ENCODE data around the gene RASL11B. TPM values are rescaled to one million over a fixed set of nuclear protein-coding genes. Genes with fewer than 3 reads are reported as not detected.

The RASL11B gene
- total and polyA plus RNA-seq, 9 donors = 7.5 to 15.2 (median 11.6) TPM

GRCh38 chr4:52869656-52870055 lies 7.5 kb downstream of the RASL11B start:
- no peak overlapping the region for H3K4me3 ChIP-seq (ENCODE audit: low read length)
- no peak for DNase-seq
- no CpG with 5 or more reads among the region's 1 CpG for WGBS (ENCODE audit: insufficient coverage)
- no peaks in the 10 kb centered on the region for H3K9me3 ChIP-seq (replicated peaks; ENCODE audit: control insufficient read depth, low read depth, low read length)
- peaks cover 58% of the 10 kb centered on the region for H3K4me1 ChIP-seq (ENCODE audit: control insufficient read depth, insufficient read depth, low read length)
- H3K27ac ChIP-seq (ENCODE audit: low read length) = peak overlapping the region; percentile 71
- no peaks in the 10 kb centered on the region for H3K27me3 ChIP-seq (ENCODE audit: control insufficient read depth, insufficient read depth, low read length)
- peaks cover 16% of the 10 kb centered on the region for H3K36me3 ChIP-seq (ENCODE audit: control insufficient read depth, insufficient read depth, low read length)

GRCh38 chr4:52870225-52870624 lies 8.1 kb downstream of the RASL11B start:
- Histone ChIP-seq H3K4me3 (ENCODE audit: low read length) (no peak overlapping the region), H3K27me3 (ENCODE audit: control insufficient read depth, insufficient read depth, low read length) (no peaks in the 10 kb centered on the region), H3K4me1 (ENCODE audit: control insufficient read depth, insufficient read depth, low read length) (peaks cover 53% of the 10 kb centered on the region), H3K27ac (ENCODE audit: low read length) (no peak overlapping the region), H3K9me3 (replicated peaks; ENCODE audit: control insufficient read depth, low read depth, low read length) (no peaks in the 10 kb centered on the region), H3K36me3 (ENCODE audit: control insufficient read depth, insufficient read depth, low read length) (peaks cover 16% of the 10 kb centered on the region)
- WGBS (ENCODE audit: insufficient coverage) = no CpG with 5 or more reads among the region's 4 CpGs
- no peak for DNase-seq

- Histone ChIP-seq H3K4me1 (ENCODE audit: control insufficient read depth, insufficient read depth, low read length) (peaks cover 47% of the 10 kb centered on the region), H3K9me3 (replicated peaks; ENCODE audit: control insufficient read depth, low read depth, low read length) (no peaks in the 10 kb centered on the region)
Observed at GRCh38 chr4:52873191-52873590, 11.1 kb downstream of the RASL11B start.

GRCh38 chr4:52873861-52874343 lies 11.8 kb downstream of the RASL11B start:
- Histone ChIP-seq H3K27ac (ENCODE audit: low read length) (peak overlapping the region; percentile 0), H3K4me3 (ENCODE audit: low read length) (no peak overlapping the region), H3K36me3 (ENCODE audit: control insufficient read depth, insufficient read depth, low read length) (peaks cover 4% of the 10 kb centered on the region), H3K4me1 (ENCODE audit: control insufficient read depth, insufficient read depth, low read length) (peaks cover 41% of the 10 kb centered on the region), H3K27me3 (ENCODE audit: control insufficient read depth, insufficient read depth, low read length) (no peaks in the 10 kb centered on the region), H3K9me3 (replicated peaks; ENCODE audit: control insufficient read depth, low read depth, low read length) (no peaks in the 10 kb centered on the region)
- DNase-seq = peak; percentile 66
- WGBS (ENCODE audit: insufficient coverage) = 57% methylated on average over 9 of the region's 10 CpGs

More at GRCh38 chr4:52873191-52873590, 11.1 kb downstream of the RASL11B start:
- Histone ChIP-seq H3K27ac (ENCODE audit: low read length) (no peak overlapping the region), H3K4me3 (ENCODE audit: low read length) (no peak overlapping the region), H3K36me3 (ENCODE audit: control insufficient read depth, insufficient read depth, low read length) (peaks cover 4% of the 10 kb centered on the region), H3K27me3 (ENCODE audit: control insufficient read depth, insufficient read depth, low read length) (no peaks in the 10 kb centered on the region)
- DNase-seq = no peak
- WGBS (ENCODE audit: insufficient coverage) = no CpG with 5 or more reads among the region's 1 CpG

- Histone ChIP-seq H3K9me3 (replicated peaks; ENCODE audit: control insufficient read depth, low read depth, low read length) (no peaks in the 10 kb centered on the region), H3K27ac (ENCODE audit: low read length) (no peak overlapping the region), H3K36me3 (ENCODE audit: control insufficient read depth, insufficient read depth, low read length) (peaks cover 4% of the 10 kb centered on the region), H3K27me3 (ENCODE audit: control insufficient read depth, insufficient read depth, low read length) (no peaks in the 10 kb centered on the region), H3K4me1 (ENCODE audit: control insufficient read depth, insufficient read depth, low read length) (peaks cover 31% of the 10 kb centered on the region), H3K4me3 (ENCODE audit: low read length) (no peak overlapping the region)
- WGBS (ENCODE audit: insufficient coverage) = 100% methylated on average over 1 of the region's 5 CpGs
- DNase-seq = no peak
Observed at GRCh38 chr4:52874948-52875347, 12.8 kb downstream of the RASL11B start.

GRCh38 chr4:52876069-52876468 lies 14.0 kb downstream of the RASL11B start:
- no peak for DNase-seq
- no peak overlapping the region for H3K4me3 ChIP-seq (ENCODE audit: low read length)
- no peaks in the 10 kb centered on the region for H3K27me3 ChIP-seq (ENCODE audit: control insufficient read depth, insufficient read depth, low read length)
- H3K27ac ChIP-seq (ENCODE audit: low read length) = no peak overlapping the region
- H3K36me3 ChIP-seq (ENCODE audit: control insufficient read depth, insufficient read depth, low read length) = peaks cover 2% of the 10 kb centered on the region
- H3K4me1 ChIP-seq (ENCODE audit: control insufficient read depth, insufficient read depth, low read length) = peaks cover 21% of the 10 kb centered on the region
- 93% methylated on average over 2 of the region's 4 CpGs for WGBS (ENCODE audit: insufficient coverage)
- H3K9me3 ChIP-seq (replicated peaks; ENCODE audit: control insufficient read depth, low read depth, low read length) = no peaks in the 10 kb centered on the region

GRCh38 chr4:52877036-52877435 lies 14.9 kb downstream of the RASL11B start:
- peak; percentile 80 for DNase-seq
- H3K27ac ChIP-seq (ENCODE audit: low read length) = no peak overlapping the region

GRCh38 chr4:52877694-52878093 lies 15.6 kb downstream of the RASL11B start:
- no peak for DNase-seq
- Histone ChIP-seq H3K9me3 (replicated peaks; ENCODE audit: control insufficient read depth, low read depth, low read length) (no peaks in the 10 kb centered on the region), H3K4me3 (ENCODE audit: low read length) (no peak overlapping the region), H3K4me1 (ENCODE audit: control insufficient read depth, insufficient read depth, low read length) (peaks cover 21% of the 10 kb centered on the region), H3K27me3 (ENCODE audit: control insufficient read depth, insufficient read depth, low read length) (no peaks in the 10 kb centered on the region), H3K36me3 (ENCODE audit: control insufficient read depth, insufficient read depth, low read length) (peaks cover under 1% of the 10 kb centered on the region), H3K27ac (ENCODE audit: low read length) (no peak overlapping the region)
- 88% methylated on average over 5 of the region's 6 CpGs for WGBS (ENCODE audit: insufficient coverage)

More at GRCh38 chr4:52877036-52877435, 14.9 kb downstream of the RASL11B start:
- no peaks in the 10 kb centered on the region for H3K36me3 ChIP-seq (ENCODE audit: control insufficient read depth, insufficient read depth, low read length)
- peaks cover 21% of the 10 kb centered on the region for H3K4me1 ChIP-seq (ENCODE audit: control insufficient read depth, insufficient read depth, low read length)
- no peaks in the 10 kb centered on the region for H3K27me3 ChIP-seq (ENCODE audit: control insufficient read depth, insufficient read depth, low read length)
- no peak overlapping the region for H3K4me3 ChIP-seq (ENCODE audit: low read length)
- H3K9me3 ChIP-seq (replicated peaks; ENCODE audit: control insufficient read depth, low read depth, low read length) = no peaks in the 10 kb centered on the region
- WGBS (ENCODE audit: insufficient coverage) = 20% methylated on average over 2 of the region's 2 CpGs

- Histone ChIP-seq H3K4me1 (ENCODE audit: control insufficient read depth, insufficient read depth, low read length) (peaks cover 13% of the 10 kb centered on the region), H3K27me3 (ENCODE audit: control insufficient read depth, insufficient read depth, low read length) (no peaks in the 10 kb centered on the region), H3K36me3 (ENCODE audit: control insufficient read depth, insufficient read depth, low read length) (peaks cover 6% of the 10 kb centered on the region), H3K27ac (ENCODE audit: low read length) (no peak overlapping the region), H3K9me3 (replicated peaks; ENCODE audit: control insufficient read depth, low read depth, low read length) (no peaks in the 10 kb centered on the region), H3K4me3 (ENCODE audit: low read length) (no peak overlapping the region)
- DNase-seq = no peak
- WGBS (ENCODE audit: insufficient coverage) = 33% methylated on average over 1 of the region's 3 CpGs
Observed at GRCh38 chr4:52879471-52879870, 17.4 kb downstream of the RASL11B start.

- DNase-seq = no peak
- no peak overlapping the region for H3K4me3 ChIP-seq (ENCODE audit: low read length)
- no CpG with 5 or more reads among the region's 1 CpG for WGBS (ENCODE audit: insufficient coverage)
Observed at GRCh38 chr4:52880994-52881393, 18.9 kb downstream of the RASL11B start.

GRCh38 chr4:52883183-52883621 lies 21.1 kb downstream of the RASL11B start:
- Histone ChIP-seq H3K36me3 (ENCODE audit: control insufficient read depth, insufficient read depth, low read length) (peaks cover 6% of the 10 kb centered on the region), H3K4me3 (ENCODE audit: low read length) (no peak overlapping the region), H3K27me3 (ENCODE audit: control insufficient read depth, insufficient read depth, low read length) (no peaks in the 10 kb centered on the region), H3K9me3 (replicated peaks; ENCODE audit: control insufficient read depth, low read depth, low read length) (no peaks in the 10 kb centered on the region), H3K27ac (ENCODE audit: low read length) (no peak overlapping the region), H3K4me1 (ENCODE audit: control insufficient read depth, insufficient read depth, low read length) (no peaks in the 10 kb centered on the region)
- 50% methylated on average over 2 of the region's 4 CpGs for WGBS (ENCODE audit: insufficient coverage)
- DNase-seq = no peak

More at GRCh38 chr4:52880994-52881393, 18.9 kb downstream of the RASL11B start:
- Histone ChIP-seq H3K27ac (ENCODE audit: low read length) (no peak overlapping the region), H3K9me3 (replicated peaks; ENCODE audit: control insufficient read depth, low read depth, low read length) (no peaks in the 10 kb centered on the region), H3K4me1 (ENCODE audit: control insufficient read depth, insufficient read depth, low read length) (peaks cover 13% of the 10 kb centered on the region), H3K27me3 (ENCODE audit: control insufficient read depth, insufficient read depth, low read length) (no peaks in the 10 kb centered on the region), H3K36me3 (ENCODE audit: control insufficient read depth, insufficient read depth, low read length) (peaks cover 6% of the 10 kb centered on the region)

All from muscle of leg (tissue), 11 donors.